GM19455 (cell line): Measurements from ENCODE around the gene SP3.

Source experiments
- ATAC-seq: cut with Tn5 transposase; IDR thresholded peaks from one replicate; pipeline ENCODE4 v1.9.1; 2021; ENCODE audit not compliant: unreplicated experiment

The SP3 gene

DNA sequence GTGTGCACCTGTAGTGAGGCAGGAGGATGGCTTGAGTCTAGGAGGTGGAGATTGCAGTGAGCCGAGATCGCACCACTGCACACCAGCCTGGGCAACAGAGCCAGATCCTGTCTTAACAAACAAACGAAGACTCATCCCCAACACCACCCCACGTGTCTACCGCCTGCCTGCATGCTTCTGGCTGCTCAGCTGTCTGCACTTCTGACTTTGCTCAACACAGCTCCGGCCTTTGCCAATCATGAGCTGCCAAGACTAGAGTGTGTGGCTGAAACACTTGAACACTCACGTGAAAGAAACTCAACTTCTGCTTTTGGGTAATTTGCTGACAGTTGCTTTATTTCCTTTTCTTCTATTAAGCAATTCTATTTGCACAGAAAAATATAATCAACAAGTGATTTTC is 32.1 kb upstream of the SP3 start:
- peak; percentile 87 for ATAC-seq

DNA sequence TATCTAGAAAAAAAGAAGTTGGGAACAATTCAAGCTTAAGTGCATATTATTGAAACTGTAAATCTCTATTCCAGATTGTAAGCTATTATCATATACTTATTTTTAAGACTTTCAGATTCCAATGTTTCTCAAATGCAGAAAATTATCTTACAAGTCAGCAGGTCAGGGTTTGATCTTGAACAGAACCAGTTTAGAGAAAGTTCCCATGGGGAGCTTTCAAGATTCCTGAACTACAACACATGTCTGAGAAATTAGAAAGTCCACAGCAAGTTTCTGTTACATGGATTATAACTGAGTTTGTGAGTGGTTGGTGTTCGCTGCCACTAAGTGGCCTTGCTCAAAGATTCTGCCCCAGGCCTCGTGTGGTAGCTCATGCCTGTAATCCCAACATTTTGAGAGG is 31.6 kb upstream of the SP3 start:
- no peak for ATAC-seq

DNA sequence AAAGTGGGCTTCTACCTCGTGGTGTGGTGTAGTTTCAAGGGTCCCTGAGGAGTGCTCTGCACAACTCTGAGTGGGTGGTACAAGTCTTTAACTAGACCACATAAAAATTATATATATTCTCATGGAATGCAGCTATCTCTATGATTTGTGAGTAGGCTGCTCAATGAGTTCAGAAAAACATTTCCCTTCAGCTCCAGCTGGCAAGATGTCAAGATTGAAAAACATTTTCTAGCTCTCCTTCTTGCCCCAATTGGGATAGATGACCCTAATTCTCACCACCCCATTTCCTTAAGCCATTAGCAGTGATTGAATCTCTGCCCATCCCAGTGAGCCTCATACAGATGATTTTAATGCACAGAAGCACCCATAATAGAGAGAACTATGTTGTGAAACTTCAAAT is 28.3 kb upstream of the SP3 start:
- no peak for ATAC-seq

DNA sequence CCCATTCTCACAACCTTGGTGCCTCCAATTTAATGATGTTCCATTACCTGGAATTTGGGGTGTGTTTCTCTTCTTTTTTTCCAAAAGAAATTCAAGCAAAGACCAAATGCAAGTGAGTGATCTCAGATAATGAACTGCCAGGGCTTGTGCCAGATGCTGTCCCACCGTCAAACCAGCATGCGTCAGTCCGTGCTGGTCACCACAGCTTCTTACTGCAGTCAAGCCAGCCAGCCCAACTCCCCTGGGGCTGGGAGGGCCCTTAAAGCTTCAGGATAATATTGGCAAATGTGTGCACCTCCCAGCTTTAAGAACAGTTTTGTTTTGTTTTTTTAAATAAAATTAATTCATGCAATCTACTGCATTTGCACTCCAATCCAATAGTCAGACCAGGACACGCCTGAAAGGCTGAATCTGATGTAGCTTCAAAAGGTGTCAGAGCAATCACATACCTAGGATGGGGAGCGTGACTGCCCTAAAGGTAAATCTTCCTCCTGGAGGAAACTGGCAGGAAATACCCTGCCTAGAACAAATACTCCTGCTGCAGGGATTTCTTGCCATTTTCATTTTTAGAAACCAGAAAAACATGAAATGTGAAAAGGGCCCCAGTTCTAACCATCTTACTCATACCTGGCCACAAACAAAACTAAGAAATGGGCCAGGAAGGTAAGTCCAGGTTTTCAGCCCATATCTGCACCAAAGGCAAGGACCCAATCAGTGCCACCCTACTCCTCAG is 26.8 kb upstream of the SP3 start:
- ATAC-seq: no peak

DNA sequence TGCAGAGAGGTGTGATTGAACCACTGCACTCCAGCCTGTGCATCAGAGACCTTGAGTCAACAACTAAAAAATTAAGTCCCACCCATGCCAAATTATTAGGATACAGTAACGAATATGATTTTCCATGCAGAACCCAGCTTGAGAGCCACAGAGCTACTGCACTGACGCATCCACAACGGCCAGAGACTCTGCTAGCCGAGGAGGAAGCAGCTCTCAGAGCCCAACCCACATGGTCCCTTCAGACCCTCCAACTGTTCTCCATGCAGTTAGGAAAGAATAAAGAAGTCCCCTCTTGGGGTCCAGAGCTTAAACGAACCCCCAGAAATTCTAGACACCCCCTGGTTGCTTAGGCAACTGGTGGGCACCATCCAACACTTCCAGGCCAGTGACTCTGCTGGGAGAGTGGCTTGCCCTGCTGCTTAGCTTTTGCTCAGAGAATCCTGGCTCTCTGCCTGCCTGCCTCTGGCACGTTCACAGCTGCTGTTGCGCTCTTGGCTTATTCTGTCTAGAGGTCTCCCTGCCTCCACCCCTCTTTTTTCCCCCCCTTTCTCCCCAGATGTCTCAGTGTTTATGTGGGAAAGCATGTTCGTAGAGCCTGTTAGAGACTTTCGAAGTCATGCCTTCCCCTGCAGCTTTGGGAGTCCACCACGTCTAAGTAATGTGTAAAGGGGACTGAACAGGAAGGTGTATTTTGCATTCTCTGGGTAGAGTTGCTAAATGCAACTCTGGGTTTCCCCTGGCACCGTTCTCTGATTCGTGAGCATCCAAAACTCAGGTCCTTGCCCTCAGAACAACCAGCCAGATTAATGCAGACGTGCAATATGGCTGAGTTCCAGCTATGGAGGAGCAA is 26.0 kb upstream of the SP3 start:
- peak; percentile 55 for ATAC-seq

DNA sequence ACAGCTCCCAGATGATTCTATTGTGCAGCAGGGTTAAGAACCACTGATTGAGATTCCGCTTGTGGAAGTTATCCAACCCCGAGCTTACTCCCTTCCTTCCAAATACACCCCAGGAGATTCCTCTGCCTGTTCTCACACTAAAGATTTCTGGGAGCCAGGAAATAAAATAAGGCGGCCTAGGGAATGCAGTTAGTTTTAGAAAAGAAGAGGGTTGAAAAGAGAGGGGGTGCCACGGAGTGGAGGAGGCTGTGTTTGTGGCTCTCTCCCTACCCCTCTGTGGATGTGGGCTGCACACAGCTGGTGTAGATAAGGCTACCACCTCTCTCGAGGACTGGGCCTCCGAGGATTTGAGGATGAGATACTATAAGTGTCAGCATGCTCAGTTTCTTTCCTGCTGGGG is 25.1 kb upstream of the SP3 start:
- ATAC-seq: no peak

DNA sequence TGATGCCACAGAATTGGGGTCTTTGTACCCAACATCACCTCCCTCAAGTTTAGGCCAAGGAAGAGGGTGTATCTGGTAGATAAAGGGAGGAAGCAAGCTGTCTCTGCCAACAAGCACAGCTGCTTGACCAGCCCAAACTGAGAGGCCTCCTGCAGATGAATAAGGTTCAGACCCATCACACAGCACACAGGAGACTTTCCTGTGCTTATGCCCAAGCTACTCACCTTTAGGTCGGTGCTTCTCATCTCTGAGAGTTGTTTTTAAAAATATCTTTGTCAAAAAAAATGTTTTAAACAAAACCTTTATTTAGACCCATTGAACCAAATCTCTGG is 24.7 kb upstream of the SP3 start:
- peak; percentile 41 for ATAC-seq

DNA sequence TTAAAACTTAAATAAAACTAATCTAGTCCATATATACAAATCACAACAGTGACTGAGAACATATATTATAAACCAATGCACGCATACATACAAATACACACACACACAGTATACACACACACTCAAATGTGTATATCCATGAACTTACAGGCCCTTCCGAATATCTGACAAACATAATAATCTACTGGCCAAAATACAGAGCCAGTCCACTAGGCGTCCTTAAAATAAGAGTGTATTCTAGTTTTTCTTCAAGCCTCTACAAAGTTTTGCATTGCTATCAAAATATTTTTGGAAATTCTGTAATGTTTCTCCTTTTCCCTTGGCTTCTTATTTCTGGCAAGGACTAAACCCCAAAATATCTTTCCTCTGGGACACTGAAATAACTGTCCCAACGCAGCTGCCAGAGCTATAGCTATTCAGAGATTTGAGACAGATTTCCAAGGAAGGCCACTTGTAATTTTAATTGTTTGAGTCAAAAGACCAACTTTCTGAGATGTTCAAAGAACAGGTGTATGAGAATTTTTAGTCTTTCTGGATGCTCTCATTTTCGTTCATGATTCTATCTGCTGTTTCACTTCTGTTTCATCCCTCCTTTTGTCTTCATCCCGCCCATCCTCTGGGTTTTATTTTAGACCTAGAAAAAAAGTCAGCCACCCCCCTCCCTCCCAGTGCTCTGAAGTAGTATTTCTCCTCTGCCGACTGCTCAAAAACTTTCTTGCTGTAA is 24.1 kb upstream of the SP3 start:
- peak; percentile 32 for ATAC-seq

GRCh38 chr2:173986805-173987204 is 21.6 kb upstream of the SP3 start:
- no peak for ATAC-seq

DNA sequence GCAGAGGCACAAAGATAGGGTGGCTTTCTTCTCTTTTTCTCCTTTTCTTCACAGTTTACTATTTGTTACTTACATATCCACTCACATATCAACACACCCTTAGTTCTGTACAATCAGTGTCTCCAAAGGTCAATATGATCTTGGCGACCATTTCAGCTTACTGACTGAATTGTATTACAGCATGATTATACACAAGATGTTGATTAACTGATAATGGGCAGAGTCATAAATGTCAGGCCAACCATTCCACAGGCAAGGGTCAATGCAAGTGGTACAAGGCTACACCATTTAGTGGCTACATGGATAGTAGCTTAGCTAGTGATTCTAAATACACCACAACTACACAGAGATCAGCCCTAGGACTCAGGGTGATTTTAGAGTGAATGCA is 20.4 kb upstream of the SP3 start:
- ATAC-seq: no peak

DNA sequence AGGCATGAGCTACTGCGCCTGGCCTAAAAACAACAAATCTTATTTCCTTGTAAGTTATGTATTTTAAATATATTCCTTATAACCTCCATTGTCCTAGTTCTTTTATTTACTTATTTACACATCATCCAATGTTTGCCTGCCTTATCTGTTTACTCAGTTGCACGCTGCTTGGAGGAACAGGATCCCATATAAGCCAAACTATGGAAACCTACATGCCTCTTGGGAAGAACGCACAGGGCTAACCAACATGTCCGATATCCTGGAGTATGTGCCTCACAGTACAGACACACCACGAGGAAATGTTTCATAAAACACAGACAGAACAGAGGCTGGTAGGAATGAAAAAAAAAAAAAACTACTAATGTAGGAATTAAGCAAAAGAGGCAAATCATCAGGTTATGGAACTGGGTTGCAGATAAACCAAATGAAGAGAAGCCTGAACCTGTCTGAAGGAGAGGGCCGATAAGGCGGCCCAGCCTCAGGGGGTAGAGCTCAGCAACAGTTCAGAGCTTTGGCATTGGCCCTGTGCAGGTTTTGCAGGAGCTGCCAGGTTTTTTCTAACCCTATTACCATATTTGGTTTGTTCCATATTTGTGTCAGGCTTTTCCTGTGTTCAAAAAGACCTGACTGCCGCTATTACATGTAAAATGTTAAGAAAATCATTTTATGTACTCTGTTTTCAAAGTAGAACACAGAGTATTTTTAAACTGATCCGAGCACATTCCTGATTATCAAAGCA is 19.9 kb upstream of the SP3 start:
- no peak for ATAC-seq

GRCh38 chr2:173983391-173983871 is 18.3 kb upstream of the SP3 start:
- ATAC-seq: no peak

GRCh38 chr2:173982918-173983317 is 17.7 kb upstream of the SP3 start:
- ATAC-seq: no peak

DNA sequence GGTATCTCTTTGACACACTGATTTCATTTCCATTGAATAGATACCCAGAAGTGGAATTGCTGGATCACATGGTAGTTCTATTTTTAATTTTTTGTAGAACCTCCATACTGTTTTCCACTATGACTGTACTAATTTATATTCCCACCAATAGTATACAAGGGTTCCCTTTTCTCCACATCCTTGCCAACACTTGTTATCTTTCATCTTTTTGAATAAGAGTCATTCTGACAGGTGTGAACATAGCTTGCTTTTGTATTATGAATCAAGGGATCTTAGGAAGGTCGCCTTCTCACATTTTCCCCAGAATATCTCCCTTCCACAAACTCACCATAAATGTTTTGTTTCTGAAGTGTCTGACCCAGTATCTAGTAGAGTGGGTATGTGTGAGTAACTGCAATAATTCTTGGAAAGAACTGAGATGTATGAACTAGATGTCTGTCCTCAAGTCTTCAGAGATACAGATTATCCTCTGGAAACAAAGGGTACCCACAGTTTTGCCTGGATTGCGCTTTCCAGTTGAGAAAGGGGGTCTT is 17.1 kb upstream of the SP3 start:
- ATAC-seq: no peak

DNA sequence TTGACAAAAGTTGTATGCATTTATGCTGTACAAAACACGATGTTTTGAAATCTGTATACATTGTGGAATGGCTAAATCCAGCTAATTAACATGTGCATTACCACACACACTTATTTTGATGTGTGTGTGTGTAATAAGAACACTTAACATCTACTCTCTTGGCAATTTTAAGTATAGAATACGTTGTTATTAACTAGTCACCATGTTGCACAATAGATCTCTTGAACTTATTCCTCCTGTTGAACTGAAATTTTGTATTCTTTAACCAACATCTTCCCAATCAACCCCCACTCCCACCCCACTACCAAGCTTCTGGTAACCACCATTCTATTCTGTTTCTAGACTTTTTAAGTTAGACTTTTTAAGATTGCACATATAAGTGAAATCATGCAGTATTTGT is 16.3 kb upstream of the SP3 start:
- no peak for ATAC-seq

DNA sequence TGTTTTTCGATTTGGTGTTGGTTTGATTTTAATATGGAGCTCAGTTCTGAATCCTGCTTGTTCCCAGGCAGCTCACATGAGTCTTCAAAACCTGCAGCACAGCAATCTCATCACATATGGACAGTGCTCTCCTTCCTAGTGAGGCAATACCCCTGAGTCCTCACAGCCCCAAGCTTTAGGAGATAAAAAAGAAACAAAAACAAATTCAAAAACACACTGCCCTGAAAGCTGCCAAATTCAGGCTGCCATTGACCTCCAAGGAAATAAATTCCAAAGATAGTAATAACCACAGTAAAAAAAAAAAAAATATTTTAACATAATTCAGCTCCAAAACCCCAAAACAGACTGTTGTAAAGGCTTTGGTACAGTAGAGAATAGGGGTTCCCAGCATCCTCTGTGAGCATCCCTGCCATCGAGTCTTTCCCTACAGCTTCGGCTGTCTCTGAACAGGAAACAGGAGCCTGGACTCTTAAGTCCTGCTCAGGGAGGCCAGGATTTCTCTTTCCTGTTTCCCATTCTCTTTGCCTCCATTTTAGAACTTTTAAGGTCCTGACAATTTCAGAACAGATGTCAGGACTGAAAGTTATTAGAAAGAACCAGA is 14.7 kb upstream of the SP3 start:
- ATAC-seq: no peak

GRCh38 chr2:173978447-173978846 is 13.3 kb upstream of the SP3 start:
- ATAC-seq: no peak

DNA sequence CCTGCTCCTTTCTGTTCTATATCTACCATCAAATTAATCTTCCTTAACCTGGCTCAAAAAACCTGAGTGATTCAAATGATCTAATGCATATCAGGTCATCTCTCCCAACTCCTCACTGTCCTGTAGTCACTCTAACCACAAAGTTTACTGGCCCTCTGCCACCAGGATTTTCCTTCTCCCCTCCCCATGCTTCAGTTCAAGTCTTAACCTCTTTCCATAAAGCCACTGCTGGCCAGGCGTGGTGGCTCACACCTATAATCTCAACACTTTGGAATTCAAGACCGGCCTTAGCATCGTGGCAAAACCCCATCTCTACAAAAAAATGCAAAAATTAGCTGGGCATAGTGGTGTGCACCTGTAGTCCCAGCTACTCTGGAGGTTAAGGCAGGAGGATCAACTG is 7.5 kb upstream of the SP3 start:
- no peak for ATAC-seq

DNA sequence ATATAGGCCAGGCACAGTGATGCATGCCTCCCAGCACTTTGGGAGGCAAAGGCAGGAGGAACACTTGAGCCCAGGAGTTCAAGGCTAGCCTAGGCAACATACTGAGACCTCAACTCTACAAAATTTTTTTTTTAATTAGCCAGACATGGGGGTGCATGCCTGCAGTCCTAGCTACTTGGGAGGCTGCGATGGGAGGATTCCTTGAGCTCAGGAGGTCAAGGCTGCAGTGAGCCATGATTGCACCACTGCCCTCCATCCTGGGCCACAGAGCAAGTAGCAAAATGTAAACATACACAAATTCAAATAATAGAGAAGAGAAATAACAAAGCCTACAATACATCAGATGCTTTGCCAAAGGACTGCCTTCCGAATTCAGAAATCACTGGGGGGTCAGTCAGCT is 7.0 kb upstream of the SP3 start:
- ATAC-seq: no peak

DNA sequence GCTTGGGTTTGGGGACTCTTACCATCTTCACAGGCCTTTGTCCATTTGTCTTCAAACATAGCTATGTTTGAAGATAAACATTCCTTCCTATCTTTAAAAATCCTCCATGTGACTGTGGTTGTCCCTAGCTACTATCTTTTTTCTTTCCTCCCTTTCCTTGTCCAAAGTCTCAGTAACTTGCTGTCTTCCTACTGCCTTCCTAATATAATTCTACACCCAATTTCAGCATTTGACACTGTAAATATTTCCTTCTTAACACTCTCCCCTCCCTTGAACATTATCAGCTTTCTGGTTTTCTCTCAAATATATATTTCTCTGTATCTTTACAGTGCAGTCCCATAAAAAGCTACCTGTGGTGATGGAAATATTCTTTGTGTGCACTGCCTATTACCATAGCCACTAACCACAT is 5.3 kb upstream of the SP3 start:
- no peak for ATAC-seq

DNA sequence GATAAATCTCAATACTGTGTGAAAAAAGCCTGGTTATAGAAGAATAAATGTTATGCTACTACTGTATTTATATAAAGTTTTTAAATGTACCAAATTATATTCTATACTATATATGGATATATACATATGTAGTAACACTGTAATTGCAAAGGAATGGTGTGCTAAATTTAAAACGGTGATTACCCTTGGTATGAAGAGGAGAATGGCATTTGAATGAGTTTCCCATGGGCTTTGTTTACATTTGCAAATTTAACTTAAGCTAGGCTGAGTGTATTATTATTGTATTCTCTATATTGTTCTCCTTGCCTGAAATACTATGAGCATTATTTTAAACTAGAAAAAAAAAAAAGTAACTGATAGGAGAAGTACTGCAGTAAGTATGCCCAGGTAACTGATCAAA is 4.7 kb upstream of the SP3 start:
- no peak for ATAC-seq
